Stimulated activated CD4-positive, alpha-beta T cell treated with anti-CD3 and anti-CD28 coated beads, Interleukin-2, amount 100 ng/mL, for 24 hours (primary cell): ENCODE data around the gene SAMHD1.
A peak's percentile ranks its signal among the peaks of the same experiment; 100 is the strongest.
"Not testable (repeated sequence)": the region's sequence is repeated elsewhere in the genome, so short reads cannot be mapped to it uniquely, and the experiment has no call there.

ENCODE experiments used
- DNase-seq, 2 donors: peaks; one replicate each; pipeline ENCODE4 v3.0.0-alpha.2; 2020

Gene SAMHD1

DNA sequence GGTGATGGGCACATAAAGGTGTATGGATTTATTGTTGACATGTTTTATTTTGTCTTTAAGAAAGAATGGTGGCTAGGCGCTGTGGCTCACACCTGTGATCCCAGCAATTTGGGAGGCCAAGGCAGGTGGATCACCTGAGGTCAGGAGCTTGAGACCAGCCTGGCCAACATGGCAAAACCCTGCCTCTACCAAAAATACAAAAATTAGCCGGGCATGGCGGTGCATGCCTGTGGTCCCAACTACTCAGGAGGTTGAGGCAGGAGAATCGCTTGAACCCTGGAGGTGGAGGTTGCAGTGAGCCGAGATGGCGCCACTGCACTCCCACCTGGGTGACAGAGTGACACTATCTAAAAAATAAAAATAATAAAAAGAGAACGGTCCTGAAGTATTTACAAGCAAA, 45.4 kb downstream of the SAMHD1 start:
- not testable (repeated sequence) for DNase-seq

DNA sequence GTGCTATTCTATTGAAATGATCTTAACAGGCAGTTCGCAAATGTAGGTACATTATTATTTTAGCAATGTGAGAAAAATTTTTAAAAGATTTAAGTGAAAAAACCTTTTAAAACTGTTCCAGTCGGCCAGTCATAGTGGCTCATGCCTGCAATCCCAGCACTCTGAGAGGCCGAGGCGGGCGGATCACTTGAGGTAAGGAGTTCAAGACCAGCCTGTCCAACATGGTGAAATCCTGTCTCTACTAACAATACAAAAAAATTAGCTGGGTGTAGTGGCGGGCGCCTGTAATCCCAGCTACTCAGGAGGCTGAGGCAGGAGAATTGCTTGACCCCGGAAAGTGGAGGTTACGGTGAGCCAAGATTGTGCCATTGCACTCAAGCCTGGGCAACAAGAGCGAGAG, 45.9 kb downstream of the SAMHD1 start:
- not testable (repeated sequence) for DNase-seq

GRCh38 chr20:36904690-36905089, 46.8 kb downstream of the SAMHD1 start:
- DNase-seq = no peak

- DNase-seq = no peak
These were observed 56.5 kb downstream of the SAMHD1 start for GRCh38 chr20:36895036-36895435.

- DNase-seq = no peak
These were observed 57.7 kb downstream of the SAMHD1 start for GRCh38 chr20:36893801-36894200.

- DNase-seq = no peak
These were observed 60.3 kb downstream of the SAMHD1 start for GRCh38 chr20:36891211-36891610.

- DNase-seq = no peak
These were observed 60.9 kb downstream of the SAMHD1 start for GRCh38 chr20:36890586-36890985.

GRCh38 chr20:36888880-36889516, 62.5 kb downstream of the SAMHD1 start:
- DNase-seq = no peak

DNA sequence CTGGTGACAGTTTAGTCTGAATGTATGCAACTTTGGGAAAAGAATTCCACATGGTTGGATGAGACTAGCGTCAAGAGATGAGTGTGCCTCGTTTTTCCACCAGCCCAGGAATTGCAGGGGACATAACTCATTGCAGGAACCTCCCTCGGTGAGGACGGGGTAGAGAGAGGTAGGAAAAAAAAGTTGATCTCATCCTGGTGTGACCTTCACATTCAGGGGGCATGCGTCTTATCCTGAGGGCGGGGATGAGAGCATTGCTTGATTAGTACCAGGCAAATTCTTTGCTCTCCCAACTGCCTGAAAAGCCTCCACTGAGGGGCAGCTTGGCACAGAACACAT, 63.8 kb downstream of the SAMHD1 start:
- no peak for DNase-seq

GRCh38 chr20:36886859-36887751, 64.4 kb downstream of the SAMHD1 start:
- peak; percentile 88 to 90 for DNase-seq

GRCh38 chr20:36885356-36885755, 66.2 kb downstream of the SAMHD1 start:
- no peak for DNase-seq

DNA sequence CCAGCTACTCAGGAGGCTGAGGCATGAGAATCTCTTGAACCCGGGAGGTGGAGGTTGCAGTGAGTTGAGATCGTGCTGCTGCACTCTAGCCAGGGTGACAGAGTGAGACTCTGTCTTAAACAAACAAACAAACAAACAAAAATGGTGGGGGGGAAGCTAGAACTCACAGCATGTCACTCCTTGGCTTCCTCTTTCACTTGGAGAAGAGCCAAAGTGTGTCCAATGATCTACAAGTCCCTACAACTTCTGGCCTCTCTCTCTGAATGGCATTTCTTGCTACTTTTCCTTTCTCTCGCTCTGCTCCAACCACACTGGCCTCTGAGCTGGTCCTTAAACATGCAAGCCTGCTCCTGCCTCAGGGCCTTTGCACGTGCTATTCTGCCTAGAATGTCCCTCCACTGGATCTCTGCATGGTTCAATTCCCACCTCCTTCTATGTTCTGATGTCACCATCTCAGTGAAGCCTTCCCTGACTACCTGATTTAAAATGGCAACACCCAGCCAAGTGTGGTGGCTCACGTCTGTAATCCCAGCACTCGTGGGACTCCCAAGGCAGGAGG, 67.5 kb downstream of the SAMHD1 start:
- DNase-seq = no peak

DNA sequence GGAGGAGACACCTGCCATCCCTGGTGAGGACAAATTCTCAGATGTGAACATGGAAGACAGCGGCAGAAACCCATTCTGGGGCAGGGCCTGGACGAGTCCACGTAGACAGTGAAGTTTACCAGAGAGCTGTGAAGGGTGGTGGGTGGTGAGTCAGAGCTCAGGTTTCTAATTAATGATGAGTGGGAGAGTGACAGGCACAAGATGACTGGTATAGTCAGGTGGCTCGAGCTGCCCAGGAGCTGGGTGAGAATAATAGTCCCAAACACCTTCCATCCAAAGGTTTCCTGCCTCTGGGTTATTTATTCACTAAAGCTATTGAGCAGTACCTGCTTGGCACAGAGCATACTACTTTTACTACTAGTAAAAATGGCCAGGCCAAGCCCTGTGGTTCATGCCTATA, 69.6 kb downstream of the SAMHD1 start:
- DNase-seq = peak in 1 of 2 donors; percentile 17

DNA sequence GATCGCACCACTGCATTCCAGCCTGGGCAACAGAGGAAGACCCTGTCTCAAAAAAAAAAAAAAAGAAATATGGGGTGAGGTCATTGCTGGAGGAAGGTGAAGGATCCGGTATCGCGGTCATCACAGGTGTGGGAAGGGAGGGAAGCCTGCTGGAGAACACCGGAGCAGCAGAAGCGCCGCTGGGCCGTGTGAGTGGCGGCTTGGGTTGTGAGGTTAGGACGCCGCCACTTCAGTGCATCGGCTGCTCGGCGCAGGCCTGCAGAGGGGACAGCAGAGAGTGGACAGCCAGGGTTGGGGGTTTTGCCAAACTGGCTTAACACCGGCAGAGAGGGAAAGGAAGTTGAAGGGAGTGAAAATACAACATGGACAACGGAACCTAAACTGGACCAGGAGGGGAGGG, 70.2 kb downstream of the SAMHD1 start:
- DNase-seq = no peak

GRCh38 chr20:36880741-36881250, 70.7 kb downstream of the SAMHD1 start:
- DNase-seq = no peak

- DNase-seq = no peak
These were observed 72.6 kb downstream of the SAMHD1 start for GRCh38 chr20:36878941-36879340.

DNA sequence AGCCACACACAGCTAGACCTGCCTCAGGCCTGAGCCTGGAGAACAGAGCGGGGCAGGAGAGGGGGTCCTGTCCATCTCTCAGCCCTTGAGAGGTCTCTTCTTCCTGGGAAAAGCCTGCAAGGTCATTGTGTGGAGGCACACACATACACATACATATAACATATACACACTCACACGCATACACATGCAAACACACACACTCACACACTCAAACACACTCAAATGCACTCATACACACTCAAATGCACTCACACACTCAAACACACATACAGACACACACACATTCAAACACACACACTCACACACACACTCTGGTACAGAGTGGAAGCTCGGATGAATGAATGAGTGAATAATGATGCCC, 75.1 kb downstream of the SAMHD1 start:
- no peak for DNase-seq

DNA sequence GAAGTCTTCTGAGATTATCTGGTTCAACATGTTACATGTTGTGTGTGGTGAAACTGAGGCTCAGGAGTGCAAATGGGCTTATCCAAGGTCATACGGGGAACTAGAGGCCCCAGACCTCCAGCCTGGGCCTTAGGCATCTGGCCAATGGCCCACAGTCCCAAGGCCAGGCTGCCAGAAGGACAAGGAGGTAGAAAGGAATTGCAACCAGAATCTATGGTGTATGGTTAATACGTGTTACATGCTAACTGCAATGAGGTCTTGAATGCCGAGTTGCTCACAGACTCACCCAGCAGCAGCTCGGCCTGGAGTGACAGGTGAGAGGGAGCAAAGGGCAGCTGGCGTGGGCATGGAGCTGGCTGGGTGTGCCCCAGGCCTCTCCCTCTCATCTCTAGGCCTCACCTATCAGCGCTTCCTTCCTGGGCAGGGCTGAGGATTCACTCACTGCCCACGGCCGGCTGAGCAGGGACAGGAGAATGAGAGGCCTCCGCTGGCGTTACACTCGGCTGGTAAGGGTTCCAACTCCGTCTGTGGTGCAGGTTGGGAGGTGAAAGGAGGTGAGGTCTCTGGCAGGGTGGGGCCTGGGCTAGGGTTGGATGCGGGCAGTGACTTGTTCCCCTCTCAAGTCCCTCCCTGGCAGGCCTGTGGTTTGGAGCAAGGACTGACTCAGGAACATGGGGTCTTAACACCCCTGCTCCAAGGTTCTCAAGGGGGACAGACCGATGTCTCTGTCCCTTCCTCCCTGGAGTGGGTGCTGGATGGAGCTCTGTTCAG, 75.6 kb downstream of the SAMHD1 start, which contains the start of gene TLDC2:
Gene TLDC2 (plus strand): TSS at position 437 of the 771 bp plus-strand sequence. CDS start 37 bp downstream, at position 474.
- no peak for DNase-seq

DNA sequence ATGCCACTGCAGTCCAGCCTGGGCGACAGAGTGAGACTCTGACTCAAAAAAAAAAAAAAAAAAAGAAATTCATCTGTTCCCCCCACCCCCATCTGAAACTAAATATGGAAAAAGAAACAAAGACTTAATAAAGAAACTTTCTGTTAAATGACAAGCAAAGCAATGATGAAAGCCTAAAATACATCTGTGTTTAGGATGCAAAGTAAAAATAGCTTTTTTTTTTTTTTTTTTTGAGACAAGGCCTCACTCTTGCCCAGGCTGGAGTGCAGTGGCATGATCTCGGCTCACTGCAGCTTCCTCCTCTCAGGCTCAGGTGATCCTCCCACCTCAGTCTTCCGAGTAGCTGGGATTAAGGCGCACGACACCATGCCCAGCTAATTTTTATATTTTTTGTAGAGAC, 76.4 kb downstream of the SAMHD1 start:
- DNase-seq = not testable (repeated sequence)

- no peak for DNase-seq
These were observed 77.9 kb downstream of the SAMHD1 start for GRCh38 chr20:36873498-36874189.

- DNase-seq = no peak
These were observed 78.7 kb downstream of the SAMHD1 start for GRCh38 chr20:36872852-36873251.
